Osteocyte (in vitro differentiated cells): ENCODE results near the gene TENM3. TPM values are rescaled to one million over a fixed set of nuclear protein-coding genes. Genes with fewer than 3 reads are reported as not detected.

ENCODE experiments used
- DNase-seq: peaks from one replicate; pipeline ENCODE4 v3.0.0; 2021; ENCODE audit warnings: mixed read lengths; ENCODE audit not compliant: unreplicated experiment; ENCODE audit errors: extremely low spot score
- H3K27ac Mint-ChIP-seq: one replicate; pipeline ENCODE4 v1.8.0; 2021; ENCODE audit warnings: mild to moderate bottlenecking, mixed read lengths; ENCODE audit not compliant: unreplicated experiment
- H3K27me3 Mint-ChIP-seq: one replicate; pipeline ENCODE4 v1.8.0; 2021; ENCODE audit warnings: mixed read lengths; ENCODE audit not compliant: unreplicated experiment
- H3K36me3 Mint-ChIP-seq: one replicate; pipeline ENCODE4 v1.8.0; 2021; ENCODE audit warnings: mixed read lengths; ENCODE audit not compliant: unreplicated experiment
- H3K4me1 Mint-ChIP-seq: one replicate; pipeline ENCODE4 v1.8.0; 2021; ENCODE audit warnings: mixed read lengths; ENCODE audit not compliant: unreplicated experiment
- H3K4me3 Mint-ChIP-seq: one replicate; pipeline ENCODE4 v1.8.0; 2021; ENCODE audit warnings: mild to moderate bottlenecking, moderate library complexity, mixed read lengths; ENCODE audit not compliant: unreplicated experiment
- H3K9me3 Mint-ChIP-seq: one replicate; pipeline ENCODE4 v1.8.0; 2021; ENCODE audit warnings: mixed read lengths; ENCODE audit not compliant: unreplicated experiment
- CTCF ChIP-seq: fragments of 200-600 bp; sonication (generic); IDR thresholded peaks from 2 replicates; pipeline ENCODE4 v1.5.0; 2021; ENCODE audit warnings: antibody characterized with exemption, mild to moderate bottlenecking, moderate library complexity
- total RNA-seq: library from RNA; stranded (reverse); gene quantifications from 2 replicates; pipeline ENCODE4 v1.2.1, GENCODE V29; 2021

The TENM3 gene
- total RNA-seq, 1 donor from 2014 or later = 78.3 TPM

GRCh38 chr4:182324282-182324681, 81.1 kb downstream of the TENM3 start:
- no peaks in the 10 kb centered on the region for H3K9me3 Mint-ChIP-seq
- no peaks in the 10 kb centered on the region for H3K27me3 Mint-ChIP-seq
- peaks cover 5% of the 10 kb centered on the region for H3K4me1 Mint-ChIP-seq
- no peak overlapping the region for H3K4me3 Mint-ChIP-seq
- H3K36me3 Mint-ChIP-seq = peaks cover 5% of the 10 kb centered on the region
- no peak for DNase-seq
- no peak for TF ChIP-seq CTCF
- no peak overlapping the region for H3K27ac Mint-ChIP-seq

- no peak overlapping the region for H3K27ac Mint-ChIP-seq
- no peak for TF ChIP-seq CTCF
- peaks cover 5% of the 10 kb centered on the region for H3K4me1 Mint-ChIP-seq
- H3K9me3 Mint-ChIP-seq = no peaks in the 10 kb centered on the region
- no peaks in the 10 kb centered on the region for H3K27me3 Mint-ChIP-seq
- no peak for DNase-seq
- H3K36me3 Mint-ChIP-seq = peaks cover 5% of the 10 kb centered on the region
- no peak overlapping the region for H3K4me3 Mint-ChIP-seq
Measured at GRCh38 chr4:182325397-182325796, 82.2 kb downstream of the TENM3 start.

GRCh38 chr4:182325848-182326255, 82.7 kb downstream of the TENM3 start:
- no peak overlapping the region for H3K27ac Mint-ChIP-seq
- H3K27me3 Mint-ChIP-seq = no peaks in the 10 kb centered on the region
- peaks cover 5% of the 10 kb centered on the region for H3K4me1 Mint-ChIP-seq
- H3K36me3 Mint-ChIP-seq = peaks cover 5% of the 10 kb centered on the region
- no peak for TF ChIP-seq CTCF
- H3K4me3 Mint-ChIP-seq = no peak overlapping the region
- no peaks in the 10 kb centered on the region for H3K9me3 Mint-ChIP-seq
- no peak for DNase-seq

- H3K9me3 Mint-ChIP-seq = no peaks in the 10 kb centered on the region
- H3K4me3 Mint-ChIP-seq = no peak overlapping the region
- DNase-seq = no peak
- H3K36me3 Mint-ChIP-seq = peaks cover 5% of the 10 kb centered on the region
- no peak overlapping the region for H3K27ac Mint-ChIP-seq
- H3K4me1 Mint-ChIP-seq = peaks cover 5% of the 10 kb centered on the region
- no peaks in the 10 kb centered on the region for H3K27me3 Mint-ChIP-seq
- no peak for TF ChIP-seq CTCF
Measured at GRCh38 chr4:182328505-182328904, 85.3 kb downstream of the TENM3 start.

GRCh38 chr4:182337366-182337765, 94.2 kb downstream of the TENM3 start:
- Mint-ChIP-seq H3K4me1 (peaks cover 9% of the 10 kb centered on the region), H3K27me3 (no peaks in the 10 kb centered on the region)

More at GRCh38 chr4:182337366-182337765, 94.2 kb downstream of the TENM3 start:
- DNase-seq = no peak
- Mint-ChIP-seq H3K36me3 (peaks cover 10% of the 10 kb centered on the region), H3K27ac (no peak overlapping the region), H3K4me3 (no peak overlapping the region), H3K9me3 (peaks cover 8% of the 10 kb centered on the region)
- no peak for TF ChIP-seq CTCF
